HCT116 (cell line): Measurements from ENCODE around the gene CLEC11A. TPM values are rescaled to one million over a fixed set of nuclear protein-coding genes. Genes with fewer than 3 reads are reported as not detected.

Experiments used
- ATAC-seq: fragments of 200-7000 bp; cut with Tn5 transposase; 2 replicates; pipeline ENCODE4 v1.9.1; 2020; ENCODE audit warnings: mild to moderate bottlenecking, moderate library complexity
- BruUV-seq: library from RNA; stranded (reverse); fragments of 400-500 nt; replicated peaks from 2 replicates; lab custom pipeline; 2021; lab: Mats Ljungman, UMichigan
- CTCF ChIA-PET: fragments of 300-600 bp; sonication (Branson Sonifier 250); formaldehyde crosslinking; loops from one replicate; lab custom pipeline; 2021; ENCODE audit warnings: antibody characterized with exemption; lab: Charles Lee
- POLR2A ChIA-PET: fragments of 300-600, 350-600 bp; sonication (Branson Sonifier 250); formaldehyde crosslinking; loops from one replicate; lab custom pipeline; 2021; ENCODE audit warnings: antibody characterized with exemption; lab: Charles Lee
- RAD21 ChIA-PET, 2 experiments: fragments of 300-600 bp; sonication (Branson Sonifier 250); formaldehyde crosslinking; loops; one replicate each; lab custom pipeline; 2023; ENCODE audit warnings: low total read pairs in 2 of 2; ENCODE audit not compliant: uncharacterized antibody in 2 of 2, unreplicated experiment in 2 of 2, low non-redundant PET in 1 of 2; lab: Charles Lee
- DNase-seq: peaks from one replicate; pipeline ENCODE4 v3.0.0-alpha.2; 2010; ENCODE audit warnings: low read depth, low spot score
- H2AFZ ChIP-seq: fragments of 200-600 bp; shearing (Covaris generic), sonication (generic); 2 replicates; pipeline ENCODE4 v1.6.1; 2017; ENCODE audit warnings: low read depth, mixed run types, mixed read lengths, antibody characterized with exemption, low read length; ENCODE audit not compliant: poor library complexity, severe bottlenecking
- H3K27ac ChIP-seq: 2 replicates; pipeline ENCODE4 v1.5.1; 2012; ENCODE audit warnings: low read depth, low read length
- H3K27me3 ChIP-seq: fragments of 200-600 bp; sonication (generic); 2 replicates; pipeline ENCODE4 v1.6.1; 2016; ENCODE audit warnings: mixed run types, low read length, mixed read lengths; ENCODE audit not compliant: insufficient read depth
- H3K36me3 ChIP-seq, 2 experiments: fragments of 200-500 bp in 1 of 2; fragments of 200-600 bp in 1 of 2; sonication (Bioruptor generic) in 1 of 2; sonication (generic) in 1 of 2; 2 replicates each; pipeline versions ENCODE4 v1.5.1 to v1.6.1; 2014 to 2016; ENCODE audit warnings: low read length in 2 of 2, inconsistent platforms in 1 of 2, mixed read lengths in 1 of 2, mixed run types in 1 of 2; ENCODE audit not compliant: insufficient read depth in 2 of 2, control insufficient read depth in 1 of 2
- H3K4me1 ChIP-seq, 2 experiments: fragments of 200-600 bp in 1 of 2; sonication (generic) in 1 of 2; 2 replicates each; pipeline versions ENCODE4 v1.5.1 to v1.6.1; 2012 to 2017; ENCODE audit warnings: low read length in 2 of 2, inconsistent platforms in 1 of 2, mild to moderate bottlenecking in 1 of 2, mixed read lengths in 1 of 2, mixed run types in 1 of 2, moderate library complexity in 1 of 2; ENCODE audit not compliant: insufficient read depth in 2 of 2, control insufficient read depth in 1 of 2
- H3K4me2 ChIP-seq: fragments of 200-600 bp; sonication (generic); 2 replicates; pipeline ENCODE4 v1.6.1; 2017; ENCODE audit warnings: mixed run types, low read length, mixed read lengths
- H3K4me3 ChIP-seq, 2 experiments: fragments of 200-600 bp in 1 of 2; sonication (generic) in 1 of 2; replicated peaks in 1 of 2; 2 replicates each; pipeline ENCODE4 v1.5.1; 2011 to 2016; ENCODE audit warnings: low read length in 2 of 2, control low read depth in 1 of 2, low read depth in 1 of 2, mild to moderate bottlenecking in 1 of 2, mixed read lengths in 1 of 2, mixed run types in 1 of 2
- H3K79me2 ChIP-seq: fragments of 200-600 bp; sonication (generic); 2 replicates; pipeline ENCODE4 v1.6.1; 2017; ENCODE audit warnings: mild to moderate bottlenecking, mixed run types, low read length, moderate library complexity, mixed read lengths; ENCODE audit not compliant: insufficient read depth
- H3K9ac ChIP-seq: fragments of 200-600 bp; sonication (generic); 2 replicates; pipeline ENCODE4 v1.6.1; 2016; ENCODE audit warnings: low read length, mixed read lengths
- H3K9me2 ChIP-seq: fragments of 200-600 bp; sonication (generic), shearing (Covaris generic); 2 replicates; pipeline ENCODE4 v1.6.1; 2017; ENCODE audit warnings: mixed run types, mild to moderate bottlenecking, moderate library complexity; ENCODE audit not compliant: insufficient read depth
- H3K9me3 ChIP-seq, 2 experiments: fragments of 200-500 bp in 1 of 2; fragments of 200-600 bp in 1 of 2; sonication (Bioruptor generic) in 1 of 2; sonication (generic) in 1 of 2; 2 replicates each; pipeline ENCODE4 v1.6.1; 2014 to 2017; ENCODE audit warnings: low read length in 2 of 2, mixed read lengths in 2 of 2, inconsistent platforms in 1 of 2, low read depth in 1 of 2, mild to moderate bottlenecking in 1 of 2, mixed run types in 1 of 2, moderate library complexity in 1 of 2; ENCODE audit not compliant: control insufficient read depth in 1 of 2, insufficient read depth in 1 of 2
- H4K20me1 ChIP-seq: fragments of 200-600 bp; sonication (generic), shearing (Covaris generic); 2 replicates; pipeline ENCODE4 v1.6.1; 2017; ENCODE audit warnings: mixed run types, mild to moderate bottlenecking, moderate library complexity; ENCODE audit not compliant: insufficient read depth
- CBX3 ChIP-seq: IDR thresholded peaks from 2 replicates; pipeline ENCODE4 v1.6.1; 2012; ENCODE audit warnings: low read depth
- CEBPB ChIP-seq: IDR thresholded peaks from 2 replicates; pipeline ENCODE4 v1.6.1; 2012; ENCODE audit warnings: low read depth
- ELF1 ChIP-seq: IDR thresholded peaks from 2 replicates; pipeline ENCODE4 v1.6.1; 2012; ENCODE audit warnings: low read depth, borderline replicate concordance
- EZH2phosphoT487 ChIP-seq: fragments of 200-600 bp; IDR thresholded peaks from 2 replicates; pipeline ENCODE4 v1.6.1; 2018; ENCODE audit warnings: antibody characterized with exemption, borderline replicate concordance
- FOSL1 ChIP-seq: IDR thresholded peaks from 2 replicates; pipeline ENCODE4 v1.6.1; 2012; ENCODE audit warnings: low read depth
- JUND ChIP-seq: IDR thresholded peaks from 2 replicates; pipeline ENCODE4 v1.6.1; 2012
- POLR2A ChIP-seq: IDR thresholded peaks from 2 replicates; pipeline ENCODE4 v1.7.0; 2011; ENCODE audit warnings: borderline replicate concordance; ENCODE audit not compliant: insufficient read depth, insufficient read length; ENCODE audit errors: extremely low read depth
- POLR2AphosphoS5 ChIP-seq: IDR thresholded peaks from 2 replicates; pipeline ENCODE4 v1.6.1; 2011; ENCODE audit warnings: mild to moderate bottlenecking, low read depth, low read length, moderate library complexity
- SRF ChIP-seq: IDR thresholded peaks from 2 replicates; pipeline ENCODE4 v1.6.1; 2012; ENCODE audit warnings: low read depth
- TCF7L2 ChIP-seq: IDR thresholded peaks from 2 replicates; pipeline ENCODE4 v1.7.0; 2011; ENCODE audit warnings: borderline replicate concordance, inconsistent platforms; ENCODE audit not compliant: insufficient read depth, insufficient read length; ENCODE audit errors: extremely low read depth
- YY1 ChIP-seq: IDR thresholded peaks from 2 replicates; pipeline ENCODE4 v1.6.1; 2011; ENCODE audit warnings: low read length, low read depth, moderate library complexity, mild to moderate bottlenecking; ENCODE audit not compliant: insufficient replicate concordance; ENCODE audit errors: extremely low read depth
- ZNF274 ChIP-seq: fragments of 200-500 bp; sonication (Bioruptor generic); IDR thresholded peaks from 2 replicates; pipeline ENCODE4 v1.6.1; 2014; ENCODE audit warnings: mild to moderate bottlenecking, low read depth, low read length, inconsistent platforms
- intact Hi-C: fragments of 100-400 bp; cut with micrococcal nuclease; formaldehyde crosslinking; loops from 2 replicates; pipeline ENCODE4 v1.10.0; 2022
- total RNA-seq: library from RNA; stranded (reverse); gene quantifications from one replicate; pipeline ENCODE4 v1.2.1, GENCODE V29; 2021; ENCODE audit not compliant: unreplicated experiment
- TF ChIP-seq, protein P1 (sequence below): IDR thresholded peaks from 2 replicates; pipeline ENCODE4 v1.6.1; 2012
- TF ChIP-seq, protein P2 (sequence below): IDR thresholded peaks from 2 replicates; pipeline ENCODE4 v1.6.1; 2012; ENCODE audit warnings: low read depth
- TF ChIP-seq, protein P3 (sequence below): IDR thresholded peaks from 2 replicates; pipeline ENCODE4 v1.6.1; 2011; ENCODE audit warnings: mild to moderate bottlenecking, low read length, moderate library complexity; ENCODE audit not compliant: insufficient replicate concordance; ENCODE audit errors: extremely low read depth
- TF ChIP-seq, protein P4 (sequence below), 3 experiments: fragments of 200-600 bp in 1 of 3; sonication (generic) in 1 of 3; IDR thresholded peaks in 2 of 3; conservative IDR thresholded peaks in 1 of 3; 2 replicates each; pipeline ENCODE4 v1.5.1; 2012 to 2017; ENCODE audit warnings: low read depth in 2 of 3, low read length in 2 of 3, antibody characterized with exemption in 1 of 3, borderline replicate concordance in 1 of 3, control low read depth in 1 of 3, mild to moderate bottlenecking in 1 of 3, mixed read lengths in 1 of 3, mixed run types in 1 of 3, moderate library complexity in 1 of 3; ENCODE audit not compliant: insufficient read depth in 1 of 3

CLEC11A gene
- total RNA-seq, 1 experiment from 2014 or later = 7.1 TPM

DNA sequence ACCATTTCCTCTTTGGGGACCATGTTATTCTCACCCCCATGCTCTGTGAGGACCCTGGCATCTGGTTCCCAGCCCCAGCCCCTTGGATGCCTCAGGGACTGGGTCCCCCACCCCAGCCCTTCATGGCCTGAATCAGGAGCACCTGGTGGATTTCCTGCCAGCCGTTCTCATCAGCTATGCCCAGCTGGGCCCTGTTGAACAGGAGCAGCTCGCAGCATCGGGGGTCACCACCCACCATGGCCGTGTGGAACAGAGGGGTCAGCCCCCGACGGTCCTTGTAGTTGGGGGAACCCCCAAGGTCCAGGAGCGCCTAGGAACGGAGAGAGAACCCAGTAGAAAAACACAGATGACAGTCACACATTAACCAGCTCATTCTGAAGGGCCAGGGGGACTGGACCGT, 11.4 kb upstream of the CLEC11A start:
- Histone ChIP-seq H3K4me1 (no peaks in the 10 kb centered on the region; a peak in 2 of 4 replicates), H3K9me2 (no peaks in the 10 kb centered on the region), H3K79me2 (no peaks in the 10 kb centered on the region), H4K20me1 (no peaks in the 10 kb centered on the region), H3K27me3 (no peaks in the 10 kb centered on the region), H3K9me3 (no peaks in the 10 kb centered on the region), H3K4me2 (no peak overlapping the region), H2AFZ (no peak overlapping the region), H3K27ac (no peak overlapping the region), H3K4me3 (no peak overlapping the region), H3K36me3 (no peaks in the 10 kb centered on the region), H3K9ac (no peak overlapping the region)
- POLR2A ChIA-PET = no interaction called here
- TF ChIP-seq, protein P1, sequence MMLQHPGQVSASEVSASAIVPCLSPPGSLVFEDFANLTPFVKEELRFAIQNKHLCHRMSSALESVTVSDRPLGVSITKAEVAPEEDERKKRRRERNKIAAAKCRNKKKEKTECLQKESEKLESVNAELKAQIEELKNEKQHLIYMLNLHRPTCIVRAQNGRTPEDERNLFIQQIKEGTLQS = no peak
- TF ChIP-seq CBX3 (no peak), POLR2AphosphoS5 (no peak), EZH2phosphoT487 (no peak), CEBPB (no peak), SRF (no peak), TCF7L2 (no peak), POLR2A (no peak), ZNF274 (no peak), ELF1 (no peak), YY1 (no peak), JUND (no peak), FOSL1 (no peak)
- TF ChIP-seq, protein P2, sequence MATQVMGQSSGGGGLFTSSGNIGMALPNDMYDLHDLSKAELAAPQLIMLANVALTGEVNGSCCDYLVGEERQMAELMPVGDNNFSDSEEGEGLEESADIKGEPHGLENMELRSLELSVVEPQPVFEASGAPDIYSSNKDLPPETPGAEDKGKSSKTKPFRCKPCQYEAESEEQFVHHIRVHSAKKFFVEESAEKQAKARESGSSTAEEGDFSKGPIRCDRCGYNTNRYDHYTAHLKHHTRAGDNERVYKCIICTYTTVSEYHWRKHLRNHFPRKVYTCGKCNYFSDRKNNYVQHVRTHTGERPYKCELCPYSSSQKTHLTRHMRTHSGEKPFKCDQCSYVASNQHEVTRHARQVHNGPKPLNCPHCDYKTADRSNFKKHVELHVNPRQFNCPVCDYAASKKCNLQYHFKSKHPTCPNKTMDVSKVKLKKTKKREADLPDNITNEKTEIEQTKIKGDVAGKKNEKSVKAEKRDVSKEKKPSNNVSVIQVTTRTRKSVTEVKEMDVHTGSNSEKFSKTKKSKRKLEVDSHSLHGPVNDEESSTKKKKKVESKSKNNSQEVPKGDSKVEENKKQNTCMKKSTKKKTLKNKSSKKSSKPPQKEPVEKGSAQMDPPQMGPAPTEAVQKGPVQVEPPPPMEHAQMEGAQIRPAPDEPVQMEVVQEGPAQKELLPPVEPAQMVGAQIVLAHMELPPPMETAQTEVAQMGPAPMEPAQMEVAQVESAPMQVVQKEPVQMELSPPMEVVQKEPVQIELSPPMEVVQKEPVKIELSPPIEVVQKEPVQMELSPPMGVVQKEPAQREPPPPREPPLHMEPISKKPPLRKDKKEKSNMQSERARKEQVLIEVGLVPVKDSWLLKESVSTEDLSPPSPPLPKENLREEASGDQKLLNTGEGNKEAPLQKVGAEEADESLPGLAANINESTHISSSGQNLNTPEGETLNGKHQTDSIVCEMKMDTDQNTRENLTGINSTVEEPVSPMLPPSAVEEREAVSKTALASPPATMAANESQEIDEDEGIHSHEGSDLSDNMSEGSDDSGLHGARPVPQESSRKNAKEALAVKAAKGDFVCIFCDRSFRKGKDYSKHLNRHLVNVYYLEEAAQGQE = no peak
- TF ChIP-seq, protein P3, sequence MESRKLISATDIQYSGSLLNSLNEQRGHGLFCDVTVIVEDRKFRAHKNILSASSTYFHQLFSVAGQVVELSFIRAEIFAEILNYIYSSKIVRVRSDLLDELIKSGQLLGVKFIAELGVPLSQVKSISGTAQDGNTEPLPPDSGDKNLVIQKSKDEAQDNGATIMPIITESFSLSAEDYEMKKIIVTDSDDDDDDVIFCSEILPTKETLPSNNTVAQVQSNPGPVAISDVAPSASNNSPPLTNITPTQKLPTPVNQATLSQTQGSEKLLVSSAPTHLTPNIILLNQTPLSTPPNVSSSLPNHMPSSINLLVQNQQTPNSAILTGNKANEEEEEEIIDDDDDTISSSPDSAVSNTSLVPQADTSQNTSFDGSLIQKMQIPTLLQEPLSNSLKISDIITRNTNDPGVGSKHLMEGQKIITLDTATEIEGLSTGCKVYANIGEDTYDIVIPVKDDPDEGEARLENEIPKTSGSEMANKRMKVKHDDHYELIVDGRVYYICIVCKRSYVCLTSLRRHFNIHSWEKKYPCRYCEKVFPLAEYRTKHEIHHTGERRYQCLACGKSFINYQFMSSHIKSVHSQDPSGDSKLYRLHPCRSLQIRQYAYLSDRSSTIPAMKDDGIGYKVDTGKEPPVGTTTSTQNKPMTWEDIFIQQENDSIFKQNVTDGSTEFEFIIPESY = no peak
- TF ChIP-seq, protein P4, sequence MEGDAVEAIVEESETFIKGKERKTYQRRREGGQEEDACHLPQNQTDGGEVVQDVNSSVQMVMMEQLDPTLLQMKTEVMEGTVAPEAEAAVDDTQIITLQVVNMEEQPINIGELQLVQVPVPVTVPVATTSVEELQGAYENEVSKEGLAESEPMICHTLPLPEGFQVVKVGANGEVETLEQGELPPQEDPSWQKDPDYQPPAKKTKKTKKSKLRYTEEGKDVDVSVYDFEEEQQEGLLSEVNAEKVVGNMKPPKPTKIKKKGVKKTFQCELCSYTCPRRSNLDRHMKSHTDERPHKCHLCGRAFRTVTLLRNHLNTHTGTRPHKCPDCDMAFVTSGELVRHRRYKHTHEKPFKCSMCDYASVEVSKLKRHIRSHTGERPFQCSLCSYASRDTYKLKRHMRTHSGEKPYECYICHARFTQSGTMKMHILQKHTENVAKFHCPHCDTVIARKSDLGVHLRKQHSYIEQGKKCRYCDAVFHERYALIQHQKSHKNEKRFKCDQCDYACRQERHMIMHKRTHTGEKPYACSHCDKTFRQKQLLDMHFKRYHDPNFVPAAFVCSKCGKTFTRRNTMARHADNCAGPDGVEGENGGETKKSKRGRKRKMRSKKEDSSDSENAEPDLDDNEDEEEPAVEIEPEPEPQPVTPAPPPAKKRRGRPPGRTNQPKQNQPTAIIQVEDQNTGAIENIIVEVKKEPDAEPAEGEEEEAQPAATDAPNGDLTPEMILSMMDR (IDR thresholded peaks at IDR 0.05 in 2 of 3, conservative IDR thresholded peaks at IDR 0.05 in 1 of 3; ENCODE audit: borderline replicate concordance in 1 of 3, insufficient read depth in 1 of 3, low read depth in 2 of 3, low read length in 2 of 3) = no peak
- RAD21 ChIA-PET = no interaction called here
- ATAC-seq (no peak), DNase-seq (no peak)
- no TSS peak for BruUV-seq
- intact Hi-C loops = no loop called here
- CTCF ChIA-PET = no interaction called here
